HG03095 (cell line): ENCODE measurements around the gene CPAMD8.
"Not testable (repeated sequence)": the region's sequence is repeated elsewhere in the genome, so short reads cannot be mapped to it uniquely, and the experiment has no call there.

Experiments used
- ATAC-seq: cut with Tn5 transposase; IDR thresholded peaks from one replicate; pipeline ENCODE4 v1.9.1; 2021; ENCODE audit warnings: moderate library complexity; ENCODE audit not compliant: unreplicated experiment

CPAMD8 gene

DNA sequence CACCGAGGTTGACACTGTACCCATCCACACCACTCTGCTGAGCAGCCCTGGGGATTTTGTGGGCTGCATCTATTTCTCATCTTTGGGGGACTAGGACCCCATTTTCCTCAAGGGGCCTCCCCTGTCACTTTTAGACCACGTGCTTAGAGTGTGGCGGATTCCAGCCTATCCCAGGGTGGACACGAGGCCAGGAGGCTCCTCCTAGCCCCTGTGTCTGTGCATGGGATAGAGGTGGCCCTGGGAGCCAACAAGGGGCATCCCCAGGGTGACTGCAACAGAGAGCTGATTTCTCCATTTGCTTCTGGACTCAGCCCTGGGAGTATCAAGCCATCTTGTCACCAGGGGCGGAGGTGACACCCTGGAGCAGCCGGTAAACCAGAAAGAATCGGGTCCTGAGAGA, 24.2 kb downstream of the CPAMD8 start:
- no peak for ATAC-seq

DNA sequence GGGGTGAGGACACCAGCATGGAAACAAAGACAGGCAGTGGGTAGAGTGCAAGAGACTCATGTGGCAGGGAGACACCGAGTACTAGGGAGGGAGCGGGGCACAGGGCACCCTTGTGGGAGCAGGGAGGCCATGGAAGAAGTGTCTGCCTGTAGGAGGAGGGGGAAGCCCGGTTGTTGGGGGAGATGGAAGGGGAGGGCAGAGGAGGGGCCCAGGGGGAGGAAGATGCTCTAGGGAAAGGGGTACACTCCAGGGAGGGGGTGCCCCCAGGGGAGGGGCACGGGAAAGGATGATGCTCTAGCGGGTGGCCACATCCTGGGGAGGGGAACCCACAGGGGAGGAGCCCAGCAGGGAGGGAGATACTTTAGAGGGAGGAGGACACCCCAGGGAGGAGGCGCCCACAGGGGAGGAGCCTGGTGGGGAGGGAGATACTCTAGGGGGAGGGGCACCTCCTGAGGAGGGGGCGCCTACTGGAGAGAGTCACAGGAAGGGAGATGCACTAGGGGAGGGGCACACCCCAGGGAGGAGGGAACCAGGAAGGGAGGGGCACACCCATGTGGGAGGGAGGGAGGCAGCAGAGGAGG, 24.9 kb downstream of the CPAMD8 start:
- ATAC-seq: no peak

DNA sequence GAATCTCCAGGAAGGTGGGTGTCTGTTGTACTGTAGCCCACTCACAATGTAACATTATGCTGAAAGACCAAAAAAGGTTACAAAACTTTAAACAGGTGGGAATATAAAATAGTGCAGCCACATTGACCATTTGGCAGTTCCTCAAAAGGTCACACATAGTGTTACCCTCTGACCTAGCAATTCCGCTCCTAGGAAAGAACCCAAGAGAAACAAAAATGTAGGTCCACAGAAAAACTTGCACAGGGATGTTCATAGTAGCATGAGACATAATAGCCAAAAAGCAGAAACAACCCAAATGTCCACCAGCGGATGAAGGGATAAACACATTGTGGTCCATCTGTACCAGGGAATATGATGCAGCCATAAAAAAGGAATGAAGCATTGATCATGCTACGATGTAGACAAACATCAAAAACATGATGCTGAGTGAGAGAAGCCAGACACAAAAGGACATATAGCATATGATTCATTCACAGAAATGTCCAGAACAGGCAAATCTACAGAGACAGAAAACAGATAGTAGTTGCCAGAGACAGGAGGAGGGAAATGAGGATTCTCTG, 27.9 kb downstream of the CPAMD8 start:
- ATAC-seq: no peak

DNA sequence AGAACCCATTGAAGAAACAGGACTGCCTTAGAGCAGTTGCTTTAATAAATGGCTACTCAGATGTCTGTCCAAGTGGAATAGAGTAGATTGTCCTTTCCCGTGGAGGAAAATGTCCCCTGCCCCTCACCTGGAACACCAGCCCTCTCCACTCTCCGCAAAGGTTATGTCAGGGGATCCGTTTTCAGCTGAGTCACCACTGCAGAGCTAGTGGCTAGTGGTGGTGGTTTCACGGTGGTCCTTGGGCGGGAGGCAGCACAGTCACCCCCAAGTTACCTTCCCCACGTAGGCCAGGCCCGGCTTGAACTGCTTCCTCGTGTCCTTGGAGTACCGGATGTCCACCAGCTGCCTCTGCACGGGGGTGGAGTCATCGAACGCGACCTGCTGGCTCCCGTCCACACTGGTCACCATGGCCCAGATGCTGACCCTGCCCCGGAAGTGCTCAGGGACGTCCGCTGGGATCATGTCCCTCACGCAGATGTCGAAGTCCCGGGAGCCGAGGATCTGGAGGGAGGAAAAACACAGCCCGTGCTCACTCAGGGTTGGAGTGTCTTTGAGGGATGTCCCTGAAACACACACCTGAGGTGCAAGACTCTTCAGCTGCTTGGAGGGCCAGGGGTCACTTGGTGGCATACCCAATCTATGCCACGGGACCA, 29.6 kb downstream of the CPAMD8 start:
- not testable (repeated sequence) for ATAC-seq

DNA sequence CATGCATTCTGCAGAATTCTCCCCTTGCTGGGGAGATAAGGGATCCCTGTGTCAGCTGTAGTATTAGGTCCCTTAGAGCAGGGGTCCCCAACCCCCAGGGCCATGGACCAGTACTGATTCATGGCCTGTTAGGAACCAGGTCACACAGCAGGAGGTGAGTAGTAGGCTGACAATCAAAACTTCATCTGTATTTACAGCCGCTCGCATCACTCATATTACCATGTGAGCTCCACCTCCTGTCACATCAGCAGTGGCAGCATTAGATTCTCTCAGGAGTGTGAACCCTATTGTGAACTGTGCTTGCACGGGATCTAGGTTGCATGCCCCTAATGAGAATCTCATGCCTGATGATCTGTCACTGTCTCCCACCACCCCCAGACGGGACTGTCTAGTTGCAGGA, 37.9 kb downstream of the CPAMD8 start:
- no peak for ATAC-seq

DNA sequence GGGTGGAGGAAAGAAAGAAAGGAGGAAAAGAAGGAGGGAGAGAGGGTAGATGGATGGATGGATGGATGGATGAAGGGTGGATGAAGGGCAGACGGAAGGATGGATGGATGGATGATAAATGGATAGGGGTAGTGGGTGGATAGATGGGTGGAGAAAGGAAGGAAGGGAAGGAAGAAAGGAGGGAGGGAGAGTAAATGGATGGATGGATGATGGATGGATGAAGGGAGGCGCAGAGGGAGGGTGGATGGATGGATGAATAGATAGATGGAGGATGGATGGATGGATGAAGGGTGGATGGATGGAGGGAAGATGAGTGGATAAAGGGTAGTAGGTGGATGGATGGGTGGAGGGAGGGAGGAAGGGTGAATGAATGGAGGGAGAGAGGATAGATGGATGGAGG, 41.2 kb downstream of the CPAMD8 start:
- no peak for ATAC-seq

DNA sequence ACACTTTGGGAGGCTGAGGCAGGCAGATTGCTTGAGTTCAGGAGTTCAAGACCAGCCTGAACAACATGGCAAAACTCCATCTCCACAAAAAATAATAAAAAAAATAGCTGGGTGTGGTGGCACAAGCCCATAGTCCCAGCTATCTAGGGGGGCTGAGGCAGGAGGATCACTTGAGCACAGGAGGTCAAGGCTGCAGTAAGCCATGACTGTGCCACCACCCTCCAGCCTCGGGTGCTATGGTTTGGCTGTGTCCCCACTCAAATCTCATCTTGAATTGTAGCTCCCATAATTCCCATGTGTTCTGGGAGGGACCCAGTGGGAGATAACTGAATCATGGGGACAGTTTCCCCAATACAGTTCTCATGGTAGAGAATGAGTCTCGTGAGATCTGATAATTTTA, 44.0 kb downstream of the CPAMD8 start:
- ATAC-seq: not testable (repeated sequence)

DNA sequence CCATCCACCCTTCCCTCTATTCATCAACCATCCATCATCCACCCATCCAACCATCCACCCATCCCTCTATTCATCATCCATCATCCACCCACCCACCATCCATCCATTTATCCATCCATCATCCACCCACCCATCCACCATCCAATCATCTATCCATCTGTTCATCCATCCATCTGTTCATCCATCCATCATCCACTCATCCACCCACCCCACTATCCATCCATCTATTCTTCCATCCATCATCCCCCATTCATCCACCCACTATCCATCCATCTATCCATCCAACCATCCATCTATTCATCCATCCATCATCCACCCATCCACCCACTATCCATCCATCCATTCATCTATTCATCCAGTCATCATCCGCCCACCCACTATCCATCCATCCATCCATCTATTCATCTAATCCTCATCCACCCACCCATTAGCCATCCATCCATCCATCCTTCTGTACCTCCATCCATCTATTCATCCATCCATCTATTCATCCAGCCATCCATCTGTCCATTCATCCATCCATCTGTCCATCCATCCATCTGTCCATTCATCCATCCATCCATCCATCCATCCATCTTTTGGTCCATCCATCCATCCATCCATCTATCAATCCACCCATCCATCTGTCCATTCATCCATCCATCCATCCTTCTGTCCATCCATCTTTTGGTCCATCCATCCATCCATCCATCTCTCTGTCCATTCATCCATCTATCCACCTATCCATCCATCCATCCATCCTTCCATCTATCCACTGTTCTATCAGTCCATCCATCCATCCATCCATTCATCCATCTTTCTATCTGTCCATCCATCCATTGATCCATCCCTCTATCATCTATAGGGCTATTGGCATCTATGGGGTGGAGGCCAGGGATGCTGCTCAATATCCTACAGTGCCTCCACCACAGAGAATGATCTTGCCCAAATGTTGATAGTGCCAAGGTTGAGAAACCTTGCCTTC, 47.5 kb downstream of the CPAMD8 start:
- ATAC-seq: no peak

DNA sequence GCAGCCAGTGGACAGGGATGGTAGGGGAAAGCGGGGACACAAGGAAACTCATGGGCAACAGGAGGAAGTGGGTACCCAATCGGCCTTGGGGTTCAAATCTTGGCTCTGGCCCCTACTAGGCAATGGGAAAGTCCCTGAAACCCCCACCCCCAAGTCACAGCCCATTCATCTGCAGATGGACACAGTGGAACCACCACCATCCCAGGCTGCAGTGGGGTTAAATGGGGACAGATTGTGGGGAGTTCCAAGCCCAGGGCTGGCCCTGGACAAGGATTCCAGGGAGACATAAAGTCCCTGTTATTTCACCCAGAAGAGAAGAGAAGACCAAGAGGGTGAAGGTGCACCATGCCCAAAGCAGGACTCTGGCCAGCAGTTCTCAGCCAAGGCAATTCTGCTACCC, 48.5 kb downstream of the CPAMD8 start:
- no peak for ATAC-seq

DNA sequence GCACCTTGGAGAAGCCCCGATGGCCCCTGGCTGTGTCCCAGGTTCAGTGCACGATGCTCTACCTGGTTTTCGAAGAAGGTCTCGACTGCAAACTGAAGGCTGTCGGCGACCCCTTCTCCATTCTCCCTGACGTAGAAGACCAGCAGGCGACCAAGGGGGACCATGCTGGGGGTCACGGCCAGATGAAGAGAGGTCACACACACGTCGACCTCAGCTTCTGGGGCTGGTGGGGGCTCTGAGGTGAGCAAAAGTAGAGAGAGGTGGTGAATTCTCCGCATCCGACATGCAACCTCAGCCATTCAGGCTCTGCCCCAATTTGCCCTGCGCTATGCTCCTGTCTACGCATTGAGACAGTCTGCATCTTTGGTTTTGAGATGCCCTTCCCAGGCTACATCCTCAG, 49.3 kb downstream of the CPAMD8 start:
- ATAC-seq: no peak

DNA sequence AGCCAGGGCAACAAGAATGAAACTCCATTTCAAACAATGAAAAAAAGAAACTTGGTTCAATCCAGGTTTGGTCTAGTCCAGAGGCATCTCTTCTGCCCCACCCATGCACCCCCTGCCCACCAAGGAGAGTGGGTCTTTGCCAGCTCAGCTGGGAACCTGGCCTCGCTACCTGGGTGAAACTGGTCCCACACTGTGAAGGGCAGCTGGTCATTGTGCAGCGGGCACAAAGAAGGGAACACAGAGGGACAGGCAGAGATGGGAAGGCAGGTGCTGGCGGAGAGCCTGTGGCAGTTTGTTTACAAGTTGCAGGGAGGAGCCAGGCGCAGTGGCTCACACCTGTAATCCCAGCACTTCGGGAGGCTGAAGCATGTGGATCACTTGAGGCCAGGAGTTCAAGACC, 50.2 kb downstream of the CPAMD8 start:
- no peak for ATAC-seq

DNA sequence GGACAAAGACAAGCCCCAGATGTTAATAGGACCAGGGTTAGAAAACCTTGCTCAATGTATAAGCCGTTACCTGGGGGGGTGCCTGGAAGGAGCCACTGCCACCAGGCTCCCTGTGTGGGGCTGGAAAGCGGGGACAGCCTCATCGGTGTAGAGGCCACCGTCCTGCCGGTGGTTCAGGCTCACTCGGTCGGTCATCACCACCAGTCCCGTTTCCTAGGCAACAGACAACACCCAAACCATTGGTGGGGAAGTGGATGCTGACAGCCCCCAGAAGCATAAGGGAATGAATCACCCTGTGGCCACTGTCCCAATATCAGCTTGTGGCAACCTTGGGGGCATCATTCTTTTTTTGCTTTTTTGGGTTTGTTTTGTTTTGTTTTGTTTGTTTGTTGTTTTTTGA, 55.8 kb downstream of the CPAMD8 start:
- no peak for ATAC-seq

DNA sequence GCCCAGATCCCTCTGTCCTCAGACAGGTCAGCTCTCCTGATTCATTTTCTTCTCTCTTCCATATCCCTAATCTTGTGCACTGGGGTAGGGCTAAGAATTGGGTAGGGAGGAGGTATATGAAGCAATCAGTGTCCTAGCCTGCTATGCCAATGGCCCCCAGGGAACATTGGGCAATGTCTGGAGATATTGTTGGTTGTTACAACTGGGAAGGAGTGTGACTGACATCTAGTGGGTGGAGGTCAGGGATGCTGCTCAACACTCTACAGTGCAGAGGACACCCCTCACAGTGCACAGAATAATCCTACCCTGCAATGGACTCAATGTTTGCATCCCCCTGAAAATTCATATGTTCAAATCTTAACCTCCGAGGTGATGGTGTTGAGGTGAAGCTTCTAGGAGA, 57.5 kb downstream of the CPAMD8 start:
- no peak for ATAC-seq

DNA sequence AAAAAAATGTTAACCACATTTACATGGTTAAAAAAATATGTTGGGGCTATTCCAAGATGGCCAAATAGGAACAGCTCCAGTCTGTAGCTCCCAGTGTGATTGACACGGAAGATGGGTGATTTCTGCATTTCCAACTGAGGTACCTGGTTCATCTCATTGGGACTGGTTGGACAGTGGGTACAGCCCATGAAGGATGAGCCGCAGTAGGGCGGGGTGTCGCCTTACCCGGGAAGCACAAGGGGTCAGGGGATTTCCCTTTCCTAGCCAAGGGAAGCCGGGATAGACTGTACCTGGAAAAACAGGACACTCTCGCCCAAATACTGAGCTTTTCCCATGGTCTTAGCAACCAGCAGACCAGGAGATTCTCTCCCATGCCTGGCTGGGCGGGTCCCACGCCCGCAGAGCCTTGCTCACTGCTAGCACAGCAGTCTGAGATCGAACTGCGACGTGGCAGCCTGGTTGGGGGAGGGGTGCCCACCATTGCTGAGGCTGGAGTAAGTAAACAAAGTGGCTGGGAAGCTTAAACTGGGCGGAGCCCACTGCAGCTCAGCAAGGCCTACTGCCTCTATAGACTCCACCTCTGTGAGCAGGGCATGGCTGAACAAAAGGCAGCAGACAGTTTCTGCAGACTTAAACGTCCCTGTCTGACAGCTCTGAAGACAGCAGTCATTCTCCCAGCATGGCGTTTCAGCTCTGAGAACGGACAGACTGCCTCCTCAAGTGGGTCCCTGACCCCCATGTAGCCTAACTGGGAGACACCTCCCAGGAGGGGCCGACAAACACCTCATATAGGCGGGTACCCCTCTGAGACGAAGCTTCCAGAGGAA, 65.4 kb downstream of the CPAMD8 start:
- not testable (repeated sequence) for ATAC-seq

DNA sequence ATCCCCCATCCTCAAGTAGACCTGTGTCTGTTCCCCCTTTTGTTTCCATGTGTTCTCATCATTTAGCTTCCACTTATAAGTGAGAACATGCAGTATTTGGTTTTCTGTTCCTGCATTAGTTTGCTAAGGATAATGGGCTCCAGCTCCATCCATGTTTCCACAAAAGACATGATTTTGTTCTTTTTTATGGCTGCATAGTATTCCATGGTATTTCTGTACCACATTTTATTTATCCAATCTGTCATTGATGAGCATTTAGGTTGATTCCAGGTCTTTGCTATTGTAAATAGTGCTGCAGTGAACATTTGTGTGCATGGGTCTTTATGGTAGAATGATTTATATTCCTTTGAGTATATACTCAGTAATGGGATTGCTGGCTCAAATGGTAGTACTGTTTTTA, 68.3 kb downstream of the CPAMD8 start:
- ATAC-seq: not testable (repeated sequence)

DNA sequence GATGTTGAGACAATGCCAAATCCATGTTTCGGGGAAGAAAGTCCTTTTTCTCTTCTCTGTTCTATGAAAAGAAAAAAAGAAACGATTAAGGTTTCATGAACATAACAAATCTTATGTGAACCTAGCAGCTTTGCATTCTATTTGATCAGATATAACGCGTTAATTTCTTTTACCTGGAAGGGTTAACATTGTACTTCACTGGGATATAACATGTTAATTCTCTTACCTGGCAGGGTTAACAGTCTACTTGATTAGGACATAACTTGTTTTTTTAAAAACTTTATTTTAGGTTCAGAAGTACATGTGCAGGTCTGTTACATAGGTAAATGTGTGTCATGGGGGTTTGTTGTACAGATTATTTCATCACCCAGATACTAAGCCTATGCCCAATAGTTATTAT, 68.8 kb downstream of the CPAMD8 start:
- ATAC-seq: no peak

DNA sequence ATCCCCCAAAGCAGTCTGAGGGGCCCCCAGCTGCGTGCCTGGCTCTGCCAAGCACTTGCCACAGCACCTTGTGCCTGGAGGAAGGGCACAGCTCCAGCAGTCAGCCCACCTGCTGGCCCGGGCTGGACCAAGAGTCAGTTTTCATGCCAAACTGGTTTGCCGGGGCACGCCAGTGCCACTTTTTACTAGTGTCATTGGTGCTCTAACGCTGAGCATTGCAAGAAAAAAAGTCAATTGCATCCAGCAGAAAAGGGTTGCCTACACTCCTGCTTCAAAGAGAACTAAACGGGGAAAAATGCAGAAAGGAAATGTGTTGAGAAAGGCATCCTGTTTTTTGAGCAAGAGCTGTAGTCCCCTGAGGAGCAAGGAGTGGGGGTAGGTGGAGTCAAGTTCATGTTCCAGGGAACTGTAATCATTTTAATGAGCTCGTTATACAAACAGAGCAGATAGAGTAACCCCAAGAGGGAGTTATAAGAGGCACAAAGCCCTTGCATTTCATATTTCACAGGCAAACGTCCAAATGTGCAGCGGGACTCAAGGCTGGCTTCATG, 69.4 kb downstream of the CPAMD8 start:
- no peak for ATAC-seq

DNA sequence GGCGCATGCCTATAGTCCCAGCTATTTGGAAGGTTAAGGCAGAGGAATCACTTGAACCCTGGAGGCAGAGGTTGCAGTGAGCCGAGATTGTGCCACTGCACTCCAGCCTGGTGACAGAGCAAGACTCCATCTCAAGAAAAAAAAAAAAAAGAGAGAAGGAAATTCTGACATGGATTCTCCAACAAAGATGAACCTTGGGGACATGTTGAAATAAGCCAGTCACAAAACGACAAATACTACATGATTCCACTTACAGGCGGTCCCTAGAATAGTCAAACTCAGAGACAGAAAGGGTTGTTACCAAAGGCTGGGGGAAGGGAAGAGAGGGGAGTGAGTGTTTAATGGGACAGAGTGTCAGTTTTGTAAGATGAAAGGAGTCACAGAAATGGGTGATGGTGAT, 71.4 kb downstream of the CPAMD8 start:
- ATAC-seq: no peak

DNA sequence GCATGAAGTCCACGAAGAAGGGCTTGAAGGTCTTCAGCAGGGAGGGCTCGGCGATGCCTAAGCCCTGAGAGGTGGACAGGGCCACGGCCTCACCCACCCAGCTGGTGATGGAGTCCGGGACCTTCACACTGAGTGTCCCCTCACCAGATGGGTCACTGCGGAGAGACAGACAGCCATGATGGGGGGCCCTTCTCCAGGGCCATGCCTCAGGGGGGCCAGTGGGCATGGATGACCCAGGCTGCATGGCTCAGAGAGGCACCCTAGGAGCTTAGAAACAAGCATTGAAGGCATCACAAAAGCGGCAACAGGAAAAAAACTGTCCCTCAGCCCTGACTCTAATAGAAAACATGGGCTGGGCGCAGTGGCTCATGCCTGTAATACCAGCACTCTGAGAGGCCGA, 74.6 kb downstream of the CPAMD8 start:
- ATAC-seq: no peak

DNA sequence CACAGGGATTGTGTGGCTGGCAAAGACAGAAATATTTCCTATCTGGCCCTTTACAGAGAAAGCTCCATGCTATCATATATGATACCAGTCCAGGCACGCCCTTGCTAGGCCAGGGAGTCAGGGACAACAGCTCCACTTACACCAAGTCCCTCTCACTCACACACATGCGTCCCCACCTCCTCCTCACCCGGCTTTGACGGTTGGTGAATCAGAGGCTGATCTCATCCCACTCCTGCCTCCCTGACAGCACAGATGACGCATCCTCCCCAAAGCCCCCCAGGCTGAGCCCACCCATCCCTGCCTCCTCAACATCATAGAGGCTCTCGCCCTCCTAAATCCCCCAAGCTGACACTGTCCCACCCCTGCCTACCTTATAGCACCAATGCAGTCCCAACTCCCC, 75.1 kb downstream of the CPAMD8 start:
- no peak for ATAC-seq
